Ovary (tissue), 9 donors: ENCODE results near the gene BNIP3. TPM values are rescaled to one million over a fixed set of nuclear protein-coding genes. Genes with fewer than 3 reads are reported as not detected.

Source experiments
- DNase-seq, 5 donors: peaks; one replicate each; pipeline ENCODE4 v3.0.0-alpha.2; 2019 to 2020
- H3K27ac ChIP-seq, 2 donors: fragments of 200-600 bp; one replicate each; pipeline versions ENCODE4 v1.5.1 to v1.8.0; 2019 to 2022
- H3K27me3 ChIP-seq: fragments of 200-600 bp; one replicate; pipeline ENCODE4 v1.8.0; 2022
- H3K36me3 ChIP-seq: fragments of 200-600 bp; sonication (generic); one replicate; pipeline ENCODE4 v1.5.1; 2019
- H3K4me1 ChIP-seq: one replicate; pipeline ENCODE4 v1.8.1; 2013; ENCODE audit warnings: mild to moderate bottlenecking, moderate library complexity; ENCODE audit not compliant: insufficient read depth
- H3K4me3 ChIP-seq: fragments of 200-600 bp; sonication (generic); one replicate; pipeline ENCODE4 v1.5.1; 2017
- H3K9me3 ChIP-seq, 2 donors: fragments of 200-600 bp in 1 of 2; sonication (generic) in 1 of 2; one replicate each; pipeline versions ENCODE4 v1.5.1 to v1.8.1; 2013 to 2019; ENCODE audit warnings: mild to moderate bottlenecking in 1 of 2, moderate library complexity in 1 of 2
- CTCF ChIP-seq, 3 donors: fragments of 450-650 bp in 2 of 3; fragments of 200-600 bp in 1 of 3; IDR thresholded peaks; one replicate each; pipeline versions ENCODE4 v1.5.1 to v1.8.0; 2016 to 2022; ENCODE audit warnings: antibody characterized with exemption in 3 of 3, mild to moderate bottlenecking in 1 of 3
- EP300 ChIP-seq: sonication (generic); formaldehyde crosslinking; IDR thresholded peaks from one replicate; pipeline ENCODE4 v1.6.1; 2017; ENCODE audit warnings: antibody characterized with exemption
- POLR2A ChIP-seq: fragments of 450-650 bp; IDR thresholded peaks from one replicate; pipeline ENCODE4 v1.6.1; 2017; ENCODE audit warnings: antibody characterized with exemption, mild to moderate bottlenecking, moderate library complexity
- WGBS, 3 donors: extraction: QIAGEN DNeasy Blood & Tissue Kit in 1 of 3; methylation state at CpG; one replicate each; pipeline versions ENCODE4 v1.1.5 to v1.1.7; 2013 to 2017; 5-methylcytosine and 5-hydroxymethylcytosine counted together
- intact Hi-C, 4 donors: fragments of 100-400 bp; cut with DNase I; formaldehyde crosslinking; loops; one replicate each; pipeline versions ENCODE4 v1.11.0 to v1.15.1; 2022 to 2023
- polyA plus RNA-seq, 2 donors: library from polyadenylated mRNA; stranded (reverse); fragments of 200-250 nt in 1 of 2; fragments of 350-450 nt in 1 of 2; fragmentation: Illumina TruSeq in 1 of 2; extraction: RNeasy Lipid Tissue Mini Kit (QIAGEN cat#74804) in 1 of 2; gene quantifications; one replicate each; pipeline ENCODE4 v1.2.3, GENCODE V29; 2013 to 2014
- total RNA-seq, 7 donors: library from RNA; depleted of rRNA in 2 of 7; stranded (reverse); fragments of >200 nt in 2 of 7; fragmentation: NEBNext Ultra II Directional in 3 of 7; extraction: Animal tissue kit (Norgen Biotek cat#: 25700) in 3 of 7; gene quantifications; one replicate each; pipeline versions ENCODE4 v1.1.0 to v1.2.4, GENCODE V29; 2016 to 2023
- donor health status: DM: no; HTN: no; CAD: no; lungs with moderate emphysema.
- donor health status: DM: no; HTN: no; CAD: no.
- donor health status: Bipolar disorder and iron deficiency.
- donor health status: DM: yes; HTN: yes; CAD: no.
- donor health status: DM: no; HTN: no; CAD: no.
- donor health status: DM: yes; HTN: yes; CAD: no.

Gene BNIP3
- total and polyA plus RNA-seq, 9 donors: 39.8 to 166 (median 61.9) TPM

GRCh38 chr10:131963811-131964210 is 17.9 kb downstream of the BNIP3 start:
- no peak for DNase-seq
- intact Hi-C loops: no loop called here
- TF ChIP-seq POLR2A (no peak), EP300 (no peak), CTCF (IDR thresholded peaks at IDR 0.05) (no peak)
- H3K27me3 ChIP-seq: no peaks in the 10 kb centered on the region
- no peak overlapping the region for H3K4me3 ChIP-seq
- H3K4me1 ChIP-seq: no peaks in the 10 kb centered on the region
- WGBS, 3 donors: 54 to 61% (median 60%) methylated on average over 9 of the region's 9 CpGs
- no peaks in the 10 kb centered on the region for H3K9me3 ChIP-seq
- H3K27ac ChIP-seq: no peak overlapping the region
- H3K36me3 ChIP-seq: no peaks in the 10 kb centered on the region

GRCh38 chr10:131963350-131963749 is 18.4 kb downstream of the BNIP3 start:
- 87 to 95% (median 91%) methylated on average over 20 of the region's 20 CpGs for WGBS, 3 donors
- no peak for DNase-seq

GRCh38 chr10:131961777-131962662 is 19.7 kb downstream of the BNIP3 start:
- no peak overlapping the region for H3K27ac ChIP-seq
- WGBS, 3 donors: 77 to 87% (median 86%) methylated on average over 32 of the region's 32 CpGs
- no peaks in the 10 kb centered on the region for H3K27me3 ChIP-seq
- H3K4me1 ChIP-seq: no peaks in the 10 kb centered on the region
- no peak for DNase-seq
- intact Hi-C loops: no loop called here
- TF ChIP-seq POLR2A: no peak
- no peak for TF ChIP-seq CTCF (IDR thresholded peaks at IDR 0.05)
- TF ChIP-seq EP300: no peak
- H3K36me3 ChIP-seq: no peaks in the 10 kb centered on the region
- H3K4me3 ChIP-seq: no peak overlapping the region
- H3K9me3 ChIP-seq: no peaks in the 10 kb centered on the region

More at GRCh38 chr10:131963350-131963749, 18.4 kb downstream of the BNIP3 start:
- no peaks in the 10 kb centered on the region for H3K27me3 ChIP-seq
- H3K4me3 ChIP-seq: no peak overlapping the region
- no peak overlapping the region for H3K27ac ChIP-seq
- intact Hi-C loops: no loop called here
- TF ChIP-seq POLR2A (no peak), CTCF (IDR thresholded peaks at IDR 0.05) (no peak), EP300 (no peak)
- no peaks in the 10 kb centered on the region for H3K4me1 ChIP-seq
- H3K36me3 ChIP-seq: no peaks in the 10 kb centered on the region
- H3K9me3 ChIP-seq: no peaks in the 10 kb centered on the region

GRCh38 chr10:131961047-131961776 is 20.5 kb downstream of the BNIP3 start:
- Histone ChIP-seq H3K27ac (no peak overlapping the region), H3K4me3 (no peak overlapping the region), H3K27me3 (no peaks in the 10 kb centered on the region), H3K36me3 (no peaks in the 10 kb centered on the region), H3K4me1 (no peaks in the 10 kb centered on the region), H3K9me3 (no peaks in the 10 kb centered on the region)
- peak in 1 of 5 donors; percentile 38 for DNase-seq
- TF ChIP-seq EP300 (no peak), POLR2A (no peak), CTCF (IDR thresholded peaks at IDR 0.05) (no peak)
- WGBS, 3 donors: 85 to 90% (median 87%) methylated on average over 25 to 26 of the region's 26 CpGs
- intact Hi-C loops: no loop called here
